H1 (cell line): ENCODE measurements around the gene ADAMTS17. TPM values are rescaled to one million over a fixed set of nuclear protein-coding genes. Genes with fewer than 3 reads are reported as not detected.

Experiments used
- BCL11A ChIP-seq, 2 experiments: IDR thresholded peaks; one replicate each; pipeline ENCODE4 v1.6.1; 2011; ENCODE audit warnings: low read depth in 2 of 2, low read length in 2 of 2, mild to moderate bottlenecking in 2 of 2
- CBX5 ChIP-seq: fragments of 300-800, 300-1000 bp; sonication (generic); IDR thresholded peaks from 2 replicates; pipeline ENCODE4 v1.7.1; 2016; ENCODE audit warnings: antibody characterized with exemption, low read length, low read depth
- CTCF ChIP-seq, 3 experiments: IDR thresholded peaks; 1 replicate in 2 of 3; 2 replicates in 1 of 3; pipeline versions ENCODE4 v1.5.1 to v1.6.1; 2011; ENCODE audit warnings: low read length in 3 of 3, mild to moderate bottlenecking in 3 of 3, inconsistent platforms in 2 of 3, low read depth in 1 of 3, moderate library complexity in 1 of 3; ENCODE audit not compliant: insufficient read depth in 1 of 3; ENCODE audit errors: control extremely low read depth in 1 of 3
- EGR1 ChIP-seq: IDR thresholded peaks from 2 replicates; pipeline ENCODE4 v1.6.1; 2011; ENCODE audit warnings: low read depth, low read length, borderline replicate concordance
- FOSL1 ChIP-seq: IDR thresholded peaks from 2 replicates; pipeline ENCODE4 v1.6.1; 2011; ENCODE audit warnings: mild to moderate bottlenecking, low read depth, low read length, moderate library complexity; ENCODE audit not compliant: insufficient read depth
- GTF2F1 ChIP-seq: IDR thresholded peaks from 2 replicates; pipeline ENCODE4 v1.6.1; 2012; ENCODE audit warnings: low read depth, low read length, improper control_type of control experiment, borderline replicate concordance
- JUND ChIP-seq: IDR thresholded peaks from 2 replicates; pipeline ENCODE4 v1.6.1; 2011; ENCODE audit warnings: mild to moderate bottlenecking, improper control_type of control experiment, low read length
- KDM1A ChIP-seq: fragments of 200-600, 300-600 bp; sonication (generic); IDR thresholded peaks from 2 replicates; pipeline ENCODE4 v1.7.1; 2016; ENCODE audit warnings: mild to moderate bottlenecking, low read length, borderline replicate concordance
- MAFK ChIP-seq: IDR thresholded peaks from 2 replicates; pipeline ENCODE4 v1.6.1; 2012; ENCODE audit warnings: low read depth, mild to moderate bottlenecking, improper control_type of control experiment, low read length
- RFX5 ChIP-seq: IDR thresholded peaks from 2 replicates; pipeline ENCODE4 v1.6.1; 2011; ENCODE audit warnings: low read depth, low read length, improper control_type of control experiment, borderline replicate concordance
- RNF2 ChIP-seq: fragments of 200-900, 300-1000 bp; sonication (generic); IDR thresholded peaks from 2 replicates; pipeline ENCODE4 v1.7.1; 2016; ENCODE audit warnings: borderline replicate concordance, low read depth, mild to moderate bottlenecking, antibody characterized with exemption, low read length; ENCODE audit not compliant: poor library complexity, severe bottlenecking; ENCODE audit errors: missing control alignments
- SIX5 ChIP-seq: IDR thresholded peaks from 2 replicates; pipeline ENCODE4 v1.6.1; 2011; ENCODE audit warnings: mild to moderate bottlenecking, low read depth, low read length
- SRF ChIP-seq: IDR thresholded peaks from 2 replicates; pipeline ENCODE4 v1.6.1; 2011; ENCODE audit warnings: mild to moderate bottlenecking, low read depth, low read length, moderate library complexity
- TEAD4 ChIP-seq: IDR thresholded peaks from 2 replicates; pipeline ENCODE4 v1.6.1; 2012; ENCODE audit warnings: low read depth, low read length, inconsistent platforms, mixed read lengths
- polyA plus RNA-seq, 7 experiments: library from polyadenylated mRNA; depleted of rRNA in 3 of 7; stranded (reverse) in 5 of 7; unstranded in 2 of 7; fragments of >200 nt in 5 of 7; fragments of 200-250 nt in 2 of 7; gene quantifications; 1 replicate in 5 of 7; 2 replicates in 1 of 7; 4 replicates in 1 of 7; pipeline versions ENCODE4 v1.2.1 to v1.2.3, GENCODE V29; 2011 to 2013; ENCODE audit warnings: missing spikeins in 2 of 7, mixed read lengths in 2 of 7
- total RNA-seq: library from RNA; stranded (reverse); fragmentation: NEBNext Ultra II Directional; extraction: Animal tissue kit (Norgen Biotek cat#: 25700); gene quantifications from 2 replicates; pipeline ENCODE4 v1.2.1, GENCODE V29; 2021

The ADAMTS17 gene
- total and polyA plus RNA-seq, 2 of the 8 experiments (the other 6 are each of a cell fraction or from before 2014, with no cell fraction given): 0.51 to 1.7 TPM

- TF ChIP-seq CTCF (IDR thresholded peaks at IDR 0.05; ENCODE audit: control extremely low read depth in 1 of 3, insufficient read depth in 1 of 3, low read depth in 1 of 3, low read length in 3 of 3): peak in 2 of 3 experiments; percentile 8 to 14; a peak in 1 of 4 replicates
- TF ChIP-seq CBX5: no peak
- TF ChIP-seq RNF2: no peak
- TF ChIP-seq TEAD4: no peak
- no peak for TF ChIP-seq SIX5
- TF ChIP-seq EGR1: peak; percentile 37; the same call in 1 of the 2 replicates
- no peak for TF ChIP-seq KDM1A
- TF ChIP-seq RFX5: no peak
- no peak for TF ChIP-seq FOSL1
- no peak for TF ChIP-seq JUND
- TF ChIP-seq BCL11A (IDR thresholded peaks at IDR 0.05; ENCODE audit: low read depth in 2 of 2, low read length in 2 of 2): no peak
- TF ChIP-seq MAFK: no peak
- TF ChIP-seq GTF2F1: no peak
- TF ChIP-seq SRF: no peak
Measured at GRCh38 chr15:99983886-99984286, 357.9 kb downstream of the ADAMTS17 start (continued).
